Astrocyte (in vitro differentiated cells and primary cell): ENCODE data around the gene HECTD2. TPM values are rescaled to one million over a fixed set of nuclear protein-coding genes. Genes with fewer than 3 reads are reported as not detected.

Experiments
- DNase-seq: peaks from one replicate; pipeline ENCODE4 v3.0.0-alpha.2; 2010; ENCODE audit warnings: low read depth
- FAIRE-seq: peaks from 2 replicates; lab custom pipeline; 2011; peaks lifted over from hg19 to GRCh38; lab: Jason Lieb, UNC
- H2AFZ ChIP-seq: 2 replicates; pipeline ENCODE4 v1.6.0; 2012; ENCODE audit warnings: low read depth, low read length, inconsistent platforms
- H3K27ac ChIP-seq: 2 replicates; pipeline ENCODE4 v1.5.1; 2011; ENCODE audit warnings: low read depth, low read length, inconsistent platforms
- H3K27me3 ChIP-seq: 2 replicates; pipeline ENCODE4 v1.6.0; 2011; ENCODE audit warnings: low read length, inconsistent platforms; ENCODE audit not compliant: insufficient read depth
- H3K36me3 ChIP-seq: 2 replicates; pipeline ENCODE4 v1.5.1; 2011; ENCODE audit warnings: low read length, inconsistent platforms; ENCODE audit not compliant: insufficient read depth
- H3K4me1 ChIP-seq: 2 replicates; pipeline ENCODE4 v1.5.1; 2011; ENCODE audit warnings: low read length, inconsistent platforms; ENCODE audit not compliant: insufficient read depth
- H3K4me2 ChIP-seq: 2 replicates; pipeline ENCODE4 v1.6.0; 2012; ENCODE audit warnings: low read length, inconsistent platforms
- H3K4me3 ChIP-seq: 2 replicates; pipeline ENCODE4 v1.5.1; 2011; ENCODE audit warnings: low read depth, mild to moderate bottlenecking, low read length, inconsistent platforms; ENCODE audit not compliant: insufficient read depth
- H3K79me2 ChIP-seq: 2 replicates; pipeline ENCODE4 v1.6.0; 2012; ENCODE audit warnings: mild to moderate bottlenecking, low read length, inconsistent platforms; ENCODE audit not compliant: insufficient read depth
- H3K9ac ChIP-seq: 2 replicates; pipeline ENCODE4 v1.6.0; 2012; ENCODE audit warnings: mild to moderate bottlenecking, low read length, inconsistent platforms
- H3K9me3 ChIP-seq: 2 replicates; pipeline ENCODE4 v1.5.1; 2012; ENCODE audit warnings: low read depth, mild to moderate bottlenecking, low read length, inconsistent platforms; ENCODE audit not compliant: insufficient read depth
- H4K20me1 ChIP-seq: 2 replicates; pipeline ENCODE4 v1.6.0; 2012; ENCODE audit warnings: low read length, inconsistent platforms; ENCODE audit not compliant: insufficient read depth
- H3K27ac Mint-ChIP-seq: one replicate; pipeline ENCODE4 v1.8.0; 2021; ENCODE audit warnings: mild to moderate bottlenecking, mixed read lengths; ENCODE audit not compliant: unreplicated experiment
- H3K27me3 Mint-ChIP-seq: one replicate; pipeline ENCODE4 v1.8.0; 2021; ENCODE audit warnings: low read depth, mixed read lengths; ENCODE audit not compliant: unreplicated experiment
- H3K36me3 Mint-ChIP-seq: one replicate; pipeline ENCODE4 v1.8.0; 2021; ENCODE audit warnings: low read depth, mixed read lengths; ENCODE audit not compliant: unreplicated experiment
- H3K4me1 Mint-ChIP-seq: one replicate; pipeline ENCODE4 v1.8.0; 2021; ENCODE audit warnings: low read depth, mixed read lengths; ENCODE audit not compliant: unreplicated experiment
- H3K4me3 Mint-ChIP-seq: one replicate; pipeline ENCODE4 v1.8.0; 2021; ENCODE audit warnings: mild to moderate bottlenecking, moderate library complexity, mixed read lengths; ENCODE audit not compliant: unreplicated experiment
- H3K9me3 Mint-ChIP-seq: one replicate; pipeline ENCODE4 v1.8.0; 2021; ENCODE audit warnings: mild to moderate bottlenecking, mixed read lengths; ENCODE audit not compliant: unreplicated experiment
- CTCF ChIP-seq: IDR thresholded peaks from 2 replicates; pipeline ENCODE4 v1.5.1; 2011; ENCODE audit warnings: low read depth, mild to moderate bottlenecking, inconsistent platforms, low read length, moderate library complexity; ENCODE audit not compliant: insufficient read depth
- EZH2 ChIP-seq: IDR thresholded peaks from 2 replicates; pipeline ENCODE4 v1.6.1; 2012; ENCODE audit warnings: mild to moderate bottlenecking, low read length, inconsistent platforms; ENCODE audit not compliant: insufficient read depth
- total RNA-seq: library from RNA; stranded (reverse); gene quantifications from 2 replicates; pipeline ENCODE4 v1.2.1, GENCODE V29; 2021

Gene HECTD2
- total RNA-seq, 1 donor from 2014 or later, result 11.9 TPM

GRCh38 chr10:91465261-91465660, 55.1 kb downstream of the HECTD2 start:
- Mint-ChIP-seq H3K9me3 (peaks cover 13% of the 10 kb centered on the region), H3K4me3 (no peak overlapping the region)
- FAIRE-seq, result no peak

GRCh38 chr10:91467114-91467513, 57.0 kb downstream of the HECTD2 start:
- DNase-seq (no peak), FAIRE-seq (no peak)
- Mint-ChIP-seq H3K36me3 (peaks cover 45% of the 10 kb centered on the region), H3K4me1 (no peaks in the 10 kb centered on the region), H3K9me3 (peaks cover 13% of the 10 kb centered on the region), H3K27ac (no peak overlapping the region), H3K27me3 (no peaks in the 10 kb centered on the region), H3K4me3 (no peak overlapping the region)
- Histone ChIP-seq H3K4me2 (no peak overlapping the region), H3K36me3 (peaks cover 11% of the 10 kb centered on the region), H4K20me1 (no peaks in the 10 kb centered on the region), H3K27me3 (no peaks in the 10 kb centered on the region), H2AFZ (no peak overlapping the region), H3K9ac (no peak overlapping the region), H3K79me2 (no peaks in the 10 kb centered on the region), H3K9me3 (no peaks in the 10 kb centered on the region), H3K4me1 (no peaks in the 10 kb centered on the region), H3K4me3 (no peak overlapping the region), H3K27ac (no peak overlapping the region)
- TF ChIP-seq EZH2 (no peak), CTCF (no peak)

More at GRCh38 chr10:91465261-91465660, 55.1 kb downstream of the HECTD2 start:
- Mint-ChIP-seq H3K27me3 (no peaks in the 10 kb centered on the region), H3K36me3 (peaks cover 42% of the 10 kb centered on the region), H3K27ac (no peak overlapping the region), H3K4me1 (no peaks in the 10 kb centered on the region)
- Histone ChIP-seq H3K4me3 (no peak overlapping the region), H4K20me1 (no peaks in the 10 kb centered on the region), H3K27me3 (no peaks in the 10 kb centered on the region), H3K9ac (no peak overlapping the region), H3K4me1 (no peaks in the 10 kb centered on the region), H2AFZ (no peak overlapping the region), H3K9me3 (no peaks in the 10 kb centered on the region), H3K27ac (no peak overlapping the region), H3K36me3 (peaks cover 11% of the 10 kb centered on the region), H3K4me2 (no peak overlapping the region), H3K79me2 (no peaks in the 10 kb centered on the region)
- no peak for DNase-seq
- TF ChIP-seq EZH2 (no peak), CTCF (no peak)

GRCh38 chr10:91471602-91472001, 61.5 kb downstream of the HECTD2 start:
- Histone ChIP-seq H3K4me1 (no peaks in the 10 kb centered on the region), H3K27me3 (no peaks in the 10 kb centered on the region), H3K27ac (no peak overlapping the region), H4K20me1 (no peaks in the 10 kb centered on the region), H3K9ac (no peak overlapping the region), H3K79me2 (no peaks in the 10 kb centered on the region), H3K9me3 (no peaks in the 10 kb centered on the region), H3K36me3 (peaks cover 4% of the 10 kb centered on the region), H3K4me2 (no peak overlapping the region), H2AFZ (no peak overlapping the region), H3K4me3 (no peak overlapping the region)
- no peak for DNase-seq
- no peak for FAIRE-seq
- Mint-ChIP-seq H3K4me1 (no peaks in the 10 kb centered on the region), H3K27ac (no peak overlapping the region), H3K4me3 (no peak overlapping the region), H3K9me3 (peaks cover 5% of the 10 kb centered on the region), H3K27me3 (no peaks in the 10 kb centered on the region), H3K36me3 (peaks cover 31% of the 10 kb centered on the region)
- no peak for TF ChIP-seq EZH2
- TF ChIP-seq CTCF, result no peak
